H9 (cell line): ENCODE results near the gene PSME1. TPM values are rescaled to one million over a fixed set of nuclear protein-coding genes. Genes with fewer than 3 reads are reported as not detected.

Experiments
- DNase-seq: peaks from one replicate; pipeline ENCODE4 v3.0.0-alpha.2; 2017
- H2AFZ ChIP-seq: one replicate; pipeline ENCODE4 v1.6.1; 2013; ENCODE audit warnings: mild to moderate bottlenecking, low read length, control low read depth, moderate library complexity
- H2AK5ac ChIP-seq: 2 replicates; pipeline ENCODE4 v1.6.1; 2013; ENCODE audit warnings: low read length, control low read depth, mixed read lengths; ENCODE audit not compliant: insufficient read length
- H2BK120ac ChIP-seq: one replicate; pipeline ENCODE4 v1.6.1; 2013; ENCODE audit warnings: low read depth, mild to moderate bottlenecking, low read length, control low read depth, inconsistent platforms; ENCODE audit not compliant: poor library complexity, severe bottlenecking
- H2BK12ac ChIP-seq: 2 replicates; pipeline ENCODE4 v1.6.1; 2013; ENCODE audit warnings: low read length, control low read depth, mixed read lengths, low read depth; ENCODE audit not compliant: insufficient read length
- H2BK15ac ChIP-seq: 2 replicates; pipeline ENCODE4 v1.6.1; 2013; ENCODE audit warnings: low read depth, low read length, control low read depth
- H2BK20ac ChIP-seq: one replicate; pipeline ENCODE4 v1.6.1; 2013; ENCODE audit warnings: low read depth, mild to moderate bottlenecking, low read length, control low read depth, inconsistent platforms; ENCODE audit not compliant: poor library complexity, severe bottlenecking
- H2BK5ac ChIP-seq: 2 replicates; pipeline ENCODE4 v1.6.1; 2013; ENCODE audit warnings: low read length, control low read depth, mixed read lengths; ENCODE audit not compliant: insufficient read length
- H3K14ac ChIP-seq: 2 replicates; pipeline ENCODE4 v1.6.1; 2013; ENCODE audit warnings: low read length, control low read depth; ENCODE audit not compliant: insufficient read depth
- H3K18ac ChIP-seq: 2 replicates; pipeline ENCODE4 v1.6.1; 2013; ENCODE audit warnings: low read depth, mild to moderate bottlenecking, mixed read lengths, low read length, control low read depth; ENCODE audit not compliant: insufficient read length
- H3K23ac ChIP-seq: 2 replicates; pipeline ENCODE4 v1.6.1; 2013; ENCODE audit warnings: low read length, control low read depth, mixed read lengths, low read depth; ENCODE audit not compliant: insufficient read length
- H3K23me2 ChIP-seq: 2 replicates; pipeline ENCODE4 v1.6.1; 2013; ENCODE audit warnings: low read depth, mild to moderate bottlenecking, mixed read lengths, low read length, control low read depth; ENCODE audit not compliant: insufficient read length, poor library complexity, severe bottlenecking
- H3K27ac ChIP-seq: 2 replicates; pipeline ENCODE4 v1.5.1; 2013; ENCODE audit warnings: low read length, control low read depth, mixed read lengths, low read depth; ENCODE audit not compliant: insufficient read length
- H3K27me3 ChIP-seq: 2 replicates; pipeline ENCODE4 v1.6.1; 2013; ENCODE audit warnings: low read length, control low read depth, inconsistent platforms; ENCODE audit not compliant: insufficient read depth
- H3K4ac ChIP-seq: 2 replicates; pipeline ENCODE4 v1.6.1; 2013; ENCODE audit warnings: low read depth, mild to moderate bottlenecking, control low read depth, inconsistent platforms, low read length, moderate library complexity
- H3K4me1 ChIP-seq: 2 replicates; pipeline ENCODE4 v1.6.1; 2013; ENCODE audit warnings: low read length, control low read depth, inconsistent platforms; ENCODE audit not compliant: insufficient read depth
- H3K4me2 ChIP-seq: 2 replicates; pipeline ENCODE4 v1.6.1; 2013; ENCODE audit warnings: low read length, control low read depth, mixed read lengths; ENCODE audit not compliant: insufficient read length, insufficient read depth
- H3K56ac ChIP-seq: 2 replicates; pipeline ENCODE4 v1.6.1; 2013; ENCODE audit warnings: low read depth, mild to moderate bottlenecking, mixed read lengths, low read length, control low read depth; ENCODE audit not compliant: insufficient read length
- H3K79me1 ChIP-seq: 2 replicates; pipeline ENCODE4 v1.6.1; 2013; ENCODE audit warnings: low read depth, mild to moderate bottlenecking, moderate library complexity, low read length, control low read depth, inconsistent platforms; ENCODE audit not compliant: insufficient read depth, poor library complexity, severe bottlenecking
- H3K79me2 ChIP-seq: 2 replicates; pipeline ENCODE4 v1.6.1; 2013; ENCODE audit warnings: low read length, control low read depth, inconsistent platforms; ENCODE audit not compliant: insufficient read depth
- H3K9ac ChIP-seq: 2 replicates; pipeline ENCODE4 v1.6.1; 2013; ENCODE audit warnings: low read length, control low read depth, mixed read lengths; ENCODE audit not compliant: insufficient read length; ENCODE audit errors: extremely low read depth
- H3K9me3 ChIP-seq: one replicate; pipeline ENCODE4 v1.6.1; 2013; ENCODE audit warnings: low read depth, low read length, inconsistent platforms; ENCODE audit not compliant: control insufficient read depth
- H3T11ph ChIP-seq: one replicate; pipeline ENCODE4 v1.6.1; 2013; ENCODE audit warnings: mild to moderate bottlenecking, low read length, control low read depth, inconsistent platforms
- H4K20me1 ChIP-seq: one replicate; pipeline ENCODE4 v1.6.1; 2013; ENCODE audit not compliant: control insufficient read depth, insufficient read length, insufficient read depth
- H4K5ac ChIP-seq: 2 replicates; pipeline ENCODE4 v1.6.1; 2013; ENCODE audit warnings: low read depth, mild to moderate bottlenecking, mixed read lengths, low read length, control low read depth; ENCODE audit not compliant: insufficient read length
- H4K8ac ChIP-seq: replicated peaks from 2 replicates; pipeline ENCODE4 v1.6.1; 2013; ENCODE audit warnings: low read length, control low read depth, mixed read lengths, low read depth; ENCODE audit not compliant: insufficient read length
- H4K91ac ChIP-seq: 2 replicates; pipeline ENCODE4 v1.6.1; 2013; ENCODE audit warnings: low read depth, mild to moderate bottlenecking, moderate library complexity, mixed read lengths, low read length, control low read depth; ENCODE audit not compliant: insufficient read length
- H3K27ac Mint-ChIP-seq, 3 experiments: 2 replicates in 2 of 3; 3 replicates in 1 of 3; pipeline ENCODE4 v1.8.0; 2020 to 2021; ENCODE audit warnings: mixed read lengths in 3 of 3, mild to moderate bottlenecking in 1 of 3, moderate library complexity in 1 of 3
- H3K27me3 Mint-ChIP-seq: 2 replicates; pipeline ENCODE4 v1.8.0; 2021; ENCODE audit warnings: low read depth, mild to moderate bottlenecking, moderate library complexity, mixed read lengths
- H3K36me3 Mint-ChIP-seq, 3 experiments: 2 replicates in 2 of 3; 3 replicates in 1 of 3; pipeline ENCODE4 v1.8.0; 2020 to 2021; ENCODE audit warnings: low read depth in 3 of 3, mixed read lengths in 3 of 3; ENCODE audit not compliant: insufficient read depth in 1 of 3
- H3K4me1 Mint-ChIP-seq, 2 experiments: 2 replicates each; pipeline ENCODE4 v1.8.0; 2020; ENCODE audit warnings: mixed read lengths in 2 of 2
- H3K4me3 Mint-ChIP-seq, 2 experiments: 2 replicates in 1 of 2; 3 replicates in 1 of 2; pipeline ENCODE4 v1.8.0; 2020 to 2021; ENCODE audit warnings: mild to moderate bottlenecking in 2 of 2, mixed read lengths in 2 of 2, moderate library complexity in 1 of 2
- H3K9me3 Mint-ChIP-seq, 2 experiments: 2 replicates in 1 of 2; 3 replicates in 1 of 2; pipeline ENCODE4 v1.8.0; 2020; ENCODE audit warnings: mild to moderate bottlenecking in 2 of 2, mixed read lengths in 2 of 2, moderate library complexity in 1 of 2
- CTCF ChIP-seq: fragments of 200-600 bp; sonication (generic); conservative IDR thresholded peaks from 3 replicates; pipeline ENCODE4 v1.8.0; 2021; ENCODE audit warnings: antibody characterized with exemption, mild to moderate bottlenecking
- WGBS: extraction: QIAGEN DNeasy Blood & Tissue Kit; methylation state at CpG from one replicate; pipeline ENCODE4 v1.1.7; 2013; ENCODE audit warnings: missing lambda C conversion rate, low lambda C conversion rate, mixed read lengths; ENCODE audit not compliant: insufficient read length; ENCODE audit errors: extremely low coverage; 5-methylcytosine and 5-hydroxymethylcytosine counted together
- total RNA-seq: library from RNA; stranded (reverse); gene quantifications from 2 replicates; pipeline ENCODE4 v1.2.1, GENCODE V29; 2021

The PSME1 gene
- total RNA-seq, 1 experiment from 2014 or later = 109 TPM

DNA sequence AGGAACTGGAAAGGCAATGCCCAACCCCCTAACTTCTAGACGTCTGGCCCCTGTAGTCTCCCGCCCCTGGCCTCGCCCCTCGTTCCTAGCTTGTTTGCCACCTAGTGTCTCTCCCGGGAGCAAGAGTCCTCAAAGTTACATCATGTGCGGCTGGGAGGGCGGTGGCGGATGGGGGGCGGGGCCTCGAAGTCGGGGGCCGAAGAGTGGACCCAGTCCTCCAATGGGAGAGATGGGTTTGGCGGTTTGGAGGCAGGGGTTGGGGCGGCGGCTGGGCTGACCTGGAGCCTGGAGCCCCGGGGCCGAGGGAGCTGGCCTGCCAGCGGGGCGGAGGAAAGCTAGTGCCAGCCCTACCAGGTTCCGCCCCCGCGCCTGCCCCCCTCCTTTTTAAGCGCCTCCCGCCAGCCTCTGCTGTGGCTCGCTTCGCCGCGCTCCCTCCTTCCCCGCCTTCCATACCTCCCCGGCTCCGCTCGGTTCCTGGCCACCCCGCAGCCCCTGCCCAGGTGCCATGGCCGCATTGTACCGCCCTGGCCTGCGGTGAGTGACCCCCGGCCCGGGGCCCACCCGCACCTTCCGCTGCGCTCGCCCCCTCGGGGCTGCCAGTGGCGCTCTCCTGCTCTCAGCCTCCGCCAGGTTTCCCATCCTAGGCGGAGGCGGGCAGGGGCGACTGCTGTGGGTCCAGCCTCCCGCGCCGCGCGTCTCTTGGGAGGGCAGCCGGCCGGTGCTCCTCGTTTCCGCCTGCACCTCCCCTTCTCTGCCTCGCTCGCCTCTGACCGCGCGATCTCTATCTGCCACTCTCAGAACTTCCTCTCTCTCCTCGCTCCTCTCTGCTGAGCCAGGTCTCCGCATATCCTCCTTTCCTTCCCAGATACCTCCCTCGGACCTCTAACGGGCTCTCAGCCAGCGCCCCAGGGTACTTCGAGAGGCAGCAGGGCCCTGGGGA lies 41.8 kb upstream of the PSME1 start, which contains the start of gene PCK2:
Gene PCK2 (plus strand): TSS at position 411 of the 940 bp plus-strand sequence. CDS start 95 bp downstream, at position 506.
- H3K27me3 ChIP-seq = no peaks in the 10 kb centered on the region
- H4K5ac ChIP-seq = no peak within 1 kb of the TSS
- H3K79me1 ChIP-seq = no peaks in the 10 kb centered on the region
- no peak for TF ChIP-seq CTCF
- H4K8ac ChIP-seq = no peak within 1 kb of the TSS
- no peaks in the 10 kb centered on the region for H4K20me1 ChIP-seq
- no peak within 1 kb of the TSS for H2BK15ac ChIP-seq
- no peak within 1 kb of the TSS for H2AK5ac ChIP-seq
- peaks cover 4% of the 10 kb centered on the region for H3K27me3 Mint-ChIP-seq
- no peaks in the 10 kb centered on the region; the same call in 1 of the 2 replicates for H3K4me1 ChIP-seq
- H3K56ac ChIP-seq = no peak within 1 kb of the TSS
- no CpG with 5 or more reads among the region's 68 CpGs for WGBS
- H2AFZ ChIP-seq = no peak within 1 kb of the TSS
- H3K4me2 ChIP-seq = peak within 1 kb of the TSS; percentile 85
- H4K91ac ChIP-seq = peak within 1 kb of the TSS; percentile 39
- no peak within 1 kb of the TSS for H2BK12ac ChIP-seq
- no peaks in the 10 kb centered on the region; the same call in 1 of the 2 replicates for H3K79me2 ChIP-seq
- H3K9ac ChIP-seq = peak within 1 kb of the TSS; percentile 89
- H3K4me1 Mint-ChIP-seq = peaks cover 21 to 41% of the 10 kb centered on the region in 2 experiments
- peak; percentile 99 for DNase-seq
- H3K9me3 Mint-ChIP-seq = peaks cover 0 to 2% of the 10 kb centered on the region in 2 experiments; a peak in 3 of 5 replicates
- H3K18ac ChIP-seq = peak within 1 kb of the TSS; percentile 89
- no peak within 1 kb of the TSS for H3T11ph ChIP-seq
- peak within 1 kb of the TSS; percentile 84 for H3K14ac ChIP-seq
- H2BK5ac ChIP-seq = no peak within 1 kb of the TSS
- no peak within 1 kb of the TSS for H2BK20ac ChIP-seq
- H3K23ac ChIP-seq = no peak within 1 kb of the TSS
- peaks cover 6% of the 10 kb centered on the region for H3K23me2 ChIP-seq
- H3K36me3 Mint-ChIP-seq = peaks cover 21 to 34% (median 24%) of the 10 kb centered on the region in 3 experiments; a peak in 6 of 7 replicates
- H3K27ac Mint-ChIP-seq = peak within 1 kb of the TSS; percentile 97 to 98 (median 98)
- peak within 1 kb of the TSS; percentile 90 to 93 for H3K4me3 Mint-ChIP-seq
- H2BK120ac ChIP-seq = no peak within 1 kb of the TSS
- no peak within 1 kb of the TSS for H3K4ac ChIP-seq
- no peaks in the 10 kb centered on the region for H3K9me3 ChIP-seq
- H3K27ac ChIP-seq = peak within 1 kb of the TSS; percentile 49
